Neuronal stem cell (in vitro differentiated cells): ENCODE measurements around the gene TOMM22.

ENCODE experiments used
- DNase-seq: peaks from one replicate; pipeline ENCODE4 v3.0.0-alpha.2; 2013; ENCODE audit warnings: low spot score
- H2AFZ ChIP-seq: one replicate; pipeline ENCODE4 v1.6.1; 2013; ENCODE audit warnings: mild to moderate bottlenecking, low read length, inconsistent platforms
- H2AK5ac ChIP-seq: 2 replicates; pipeline ENCODE4 v1.6.1; 2013; ENCODE audit warnings: low read depth, mild to moderate bottlenecking, inconsistent platforms, low read length, moderate library complexity, mixed read lengths
- H2BK120ac ChIP-seq: 2 replicates; pipeline ENCODE4 v1.6.1; 2013; ENCODE audit warnings: low read depth, mild to moderate bottlenecking, inconsistent platforms, low read length, moderate library complexity, mixed read lengths
- H2BK12ac ChIP-seq: one replicate; pipeline ENCODE4 v1.6.1; 2013; ENCODE audit warnings: low read length, inconsistent platforms
- H2BK15ac ChIP-seq: 2 replicates; pipeline ENCODE4 v1.6.1; 2013; ENCODE audit warnings: mild to moderate bottlenecking, low read length, inconsistent platforms, mixed read lengths
- H2BK5ac ChIP-seq: one replicate; pipeline ENCODE4 v1.6.1; 2013; ENCODE audit warnings: inconsistent platforms, mild to moderate bottlenecking, low read length, moderate library complexity
- H3K14ac ChIP-seq: one replicate; pipeline ENCODE4 v1.6.1; 2013; ENCODE audit warnings: low read length, inconsistent platforms
- H3K18ac ChIP-seq: 2 replicates; pipeline ENCODE4 v1.6.1; 2013; ENCODE audit warnings: low read length, inconsistent platforms
- H3K23ac ChIP-seq: 2 replicates; pipeline ENCODE4 v1.6.1; 2013; ENCODE audit warnings: low read depth, mild to moderate bottlenecking, mixed read lengths, low read length, inconsistent platforms; ENCODE audit not compliant: poor library complexity
- H3K27ac ChIP-seq: replicated peaks from 3 replicates; pipeline ENCODE4 v1.5.1; 2013; ENCODE audit warnings: low read length, inconsistent platforms
- H3K27me3 ChIP-seq, 3 experiments: 2 replicates each; pipeline ENCODE4 v1.6.1; 2013; ENCODE audit warnings: low read length in 3 of 3, mild to moderate bottlenecking in 2 of 3, inconsistent platforms in 1 of 3, low read depth in 1 of 3, mixed read lengths in 1 of 3, moderate library complexity in 1 of 3; ENCODE audit not compliant: control insufficient read depth in 3 of 3, insufficient read depth in 3 of 3
- H3K36me3 ChIP-seq, 2 donors: replicated peaks in 1 of 2; 2 replicates each; pipeline ENCODE4 v1.6.1; 2013; ENCODE audit warnings: low read length in 2 of 2; ENCODE audit not compliant: control insufficient read depth in 2 of 2, insufficient read depth in 2 of 2
- H3K4ac ChIP-seq: 2 replicates; pipeline ENCODE4 v1.6.1; 2013; ENCODE audit warnings: inconsistent platforms, mild to moderate bottlenecking, low read length, moderate library complexity
- H3K4me1 ChIP-seq, 2 donors: 1 replicate in 1 of 2; 2 replicates in 1 of 2; pipeline ENCODE4 v1.6.1; 2013; ENCODE audit warnings: low read length in 2 of 2, low read depth in 1 of 2; ENCODE audit not compliant: control insufficient read depth in 2 of 2, insufficient read depth in 1 of 2
- H3K4me2 ChIP-seq: one replicate; pipeline ENCODE4 v1.6.1; 2013; ENCODE audit warnings: mild to moderate bottlenecking, low read length, inconsistent platforms; ENCODE audit not compliant: insufficient read depth, poor library complexity, severe bottlenecking
- H3K4me3 ChIP-seq, 2 donors: 2 replicates each; pipeline ENCODE4 v1.5.1; 2013; ENCODE audit warnings: low read length in 2 of 2, mild to moderate bottlenecking in 2 of 2, inconsistent platforms in 1 of 2, moderate library complexity in 1 of 2
- H3K79me1 ChIP-seq: one replicate; pipeline ENCODE4 v1.6.1; 2013; ENCODE audit warnings: low read depth, mild to moderate bottlenecking, inconsistent platforms, low read length, moderate library complexity
- H3K9ac ChIP-seq: one replicate; pipeline ENCODE4 v1.6.1; 2013; ENCODE audit warnings: mild to moderate bottlenecking, low read depth, low read length, inconsistent platforms; ENCODE audit not compliant: poor library complexity
- H3K9me3 ChIP-seq, 2 donors: replicated peaks in 1 of 2; 2 replicates each; pipeline versions ENCODE3 to v1.6.1; 2013; ENCODE audit warnings: low read length in 2 of 2, mild to moderate bottlenecking in 2 of 2, inconsistent platforms in 1 of 2, low read depth in 1 of 2, mixed read lengths in 1 of 2, moderate library complexity in 1 of 2; ENCODE audit not compliant: control insufficient read depth in 2 of 2, insufficient read depth in 1 of 2
- H4K8ac ChIP-seq: one replicate; pipeline ENCODE4 v1.6.1; 2013; ENCODE audit warnings: low read depth, mild to moderate bottlenecking, inconsistent platforms, low read length, moderate library complexity
- H4K91ac ChIP-seq: one replicate; pipeline ENCODE4 v1.6.1; 2013; ENCODE audit warnings: low read length, low read depth, mild to moderate bottlenecking, inconsistent platforms; ENCODE audit not compliant: poor library complexity
- WGBS, 2 donors: extraction: QIAGEN DNeasy Blood & Tissue Kit; methylation state at CpG; one replicate each; pipeline ENCODE4 v1.1.7; 2013; ENCODE audit warnings: missing lambda C conversion rate in 2 of 2, mixed read lengths in 1 of 2; ENCODE audit not compliant: insufficient read length in 2 of 2, insufficient replicate concordance in 1 of 2; ENCODE audit errors: extremely low coverage in 2 of 2; 5-methylcytosine and 5-hydroxymethylcytosine counted together

Gene TOMM22

DNA sequence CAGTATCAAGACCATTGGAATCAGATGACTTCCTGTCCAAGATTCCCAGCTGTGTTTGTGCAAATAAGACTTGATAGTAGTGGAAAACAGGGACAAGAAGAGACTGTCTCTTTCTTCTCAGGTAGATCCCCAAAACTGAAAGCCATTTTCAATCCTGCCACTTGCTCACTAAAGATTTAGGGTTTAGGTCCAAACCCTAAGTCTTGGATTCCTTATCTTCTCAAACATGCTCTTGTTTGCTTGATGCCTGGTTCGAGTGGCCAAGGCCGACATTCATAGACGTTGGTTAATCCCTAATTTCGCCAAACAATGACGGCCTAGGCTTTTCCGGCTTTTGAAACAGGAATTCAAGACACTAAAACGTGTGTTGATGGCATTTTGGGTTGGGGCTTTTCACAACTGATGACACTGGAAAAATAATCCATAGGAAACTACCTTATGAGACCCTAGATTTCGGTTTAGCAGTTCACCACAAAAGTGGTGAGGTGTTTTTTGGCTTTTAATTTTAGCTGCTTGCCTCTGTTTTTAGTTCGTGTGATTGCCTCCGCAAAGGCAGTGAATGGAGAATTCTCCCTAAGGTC, 23.0 kb downstream of the TOMM22 start:
- no CpG with 5 or more reads among the region's 10 CpGs for WGBS, 2 donors
- no peak overlapping the region for H2AK5ac ChIP-seq
- H3K9me3 ChIP-seq, result no peaks in the 10 kb centered on the region
- H4K91ac ChIP-seq, result no peak overlapping the region
- peak overlapping the region; percentile 23 for H3K4me2 ChIP-seq
- H3K4ac ChIP-seq, result no peak overlapping the region
- no peaks in the 10 kb centered on the region for H3K27me3 ChIP-seq
- H2AFZ ChIP-seq, result peak overlapping the region; percentile 75
- no peak overlapping the region for H3K23ac ChIP-seq
- peak overlapping the region; percentile 29 for H3K18ac ChIP-seq
- H3K36me3 ChIP-seq, result peaks cover 2 to 14% of the 10 kb centered on the region in 2 donors
- H3K79me1 ChIP-seq, result peaks cover 8% of the 10 kb centered on the region
- H3K9ac ChIP-seq, result no peak overlapping the region
- no peak overlapping the region for H2BK12ac ChIP-seq
- H3K4me3 ChIP-seq, result peak overlapping the region in 1 of 2 donors; percentile 44
- no peak for DNase-seq
- H2BK120ac ChIP-seq, result no peak overlapping the region
- no peak overlapping the region for H2BK15ac ChIP-seq
- no peak overlapping the region for H2BK5ac ChIP-seq
- H4K8ac ChIP-seq, result no peak overlapping the region
- peak overlapping the region; percentile 77 for H3K27ac ChIP-seq
- no peak overlapping the region for H3K14ac ChIP-seq
- peaks cover 13 to 19% of the 10 kb centered on the region in 2 donors for H3K4me1 ChIP-seq

GRCh38 chr22:38705235-38706100, 23.7 kb downstream of the TOMM22 start, which contains the start of gene GTPBP1:
Gene GTPBP1, plus strand, starts transcription at chr22:38705944. Its CDS starts 12 bp downstream, at chr22:38705956.
- Histone ChIP-seq H2BK120ac (no peak within 1 kb of the TSS), H2AFZ (peak within 1 kb of the TSS; percentile 90), H4K8ac (no peak within 1 kb of the TSS), H3K4me1 (peaks cover 13 to 19% of the 10 kb centered on the region in 2 donors), H3K4me2 (peak within 1 kb of the TSS; percentile 74), H3K9ac (peak within 1 kb of the TSS; percentile 95), H2BK5ac (no peak within 1 kb of the TSS), H4K91ac (no peak within 1 kb of the TSS), H3K79me1 (peaks cover 6% of the 10 kb centered on the region), H3K14ac (peak within 1 kb of the TSS; percentile 27), H2BK12ac (no peak within 1 kb of the TSS), H3K18ac (peak within 1 kb of the TSS; percentile 96), H3K27me3 (no peaks in the 10 kb centered on the region), H3K23ac (peak within 1 kb of the TSS; percentile 81), H3K4me3 (peak within 1 kb of the TSS; percentile 76 to 99), H2AK5ac (no peak within 1 kb of the TSS), H3K4ac (no peak within 1 kb of the TSS), H3K9me3 (no peaks in the 10 kb centered on the region), H3K27ac (peak within 1 kb of the TSS; percentile 77), H3K36me3 (peaks cover 6 to 21% of the 10 kb centered on the region in 2 donors), H2BK15ac (peak within 1 kb of the TSS; percentile 23)
- DNase-seq, result peak; percentile 100
- no CpG with 5 or more reads among the region's 55 CpGs for WGBS, 2 donors

- Histone ChIP-seq H3K9me3 (no peaks in the 10 kb centered on the region), H4K91ac (no peak overlapping the region), H2AK5ac (no peak overlapping the region), H3K14ac (peak overlapping the region; percentile 27), H3K4me3 (peak overlapping the region; percentile 76 to 99), H2BK120ac (no peak overlapping the region), H3K4ac (no peak overlapping the region), H3K27me3 (no peaks in the 10 kb centered on the region), H4K8ac (no peak overlapping the region), H3K27ac (peak overlapping the region; percentile 43), H2AFZ (peak overlapping the region; percentile 90), H3K23ac (peak overlapping the region; percentile 81), H3K18ac (peak overlapping the region; percentile 96), H2BK15ac (peak overlapping the region; percentile 23), H3K36me3 (peaks cover 6 to 30% of the 10 kb centered on the region in 2 donors), H3K4me2 (peak overlapping the region; percentile 74), H2BK5ac (no peak overlapping the region), H3K9ac (peak overlapping the region; percentile 95), H3K79me1 (peaks cover 6% of the 10 kb centered on the region), H2BK12ac (no peak overlapping the region), H3K4me1 (peaks cover 13 to 18% of the 10 kb centered on the region in 2 donors)
- no peak for DNase-seq
- no CpG with 5 or more reads among the region's 80 CpGs for WGBS, 2 donors
Measured at GRCh38 chr22:38706101-38706900, 24.5 kb downstream of the TOMM22 start.
